Measurements from ENCODE around the gene CSTB. TPM values are rescaled to one million over a fixed set of nuclear protein-coding genes. Genes with fewer than 3 reads are reported as not detected.

Gene CSTB
- total RNA-seq, 1 experiment from 2014 or later: 40.7 TPM

DNA sequence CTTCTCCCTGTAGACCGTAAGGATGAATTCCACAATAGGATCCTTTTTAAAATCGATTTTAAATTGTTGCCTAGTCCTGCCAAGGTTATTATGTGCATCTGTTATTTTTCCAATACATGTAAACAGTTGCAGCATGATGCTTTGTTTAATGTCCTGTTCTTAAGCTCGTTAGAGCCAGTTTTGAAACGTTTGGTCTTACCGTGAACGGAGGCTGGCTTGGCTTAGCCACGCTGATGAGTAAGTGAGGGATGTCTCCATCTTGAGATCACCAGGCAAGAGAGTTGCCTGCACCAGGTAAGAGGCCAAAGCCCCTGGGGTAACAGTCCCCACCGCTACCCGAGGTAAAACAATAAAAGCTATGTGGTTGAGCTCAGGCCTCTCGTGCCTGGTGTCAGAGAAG is 17.3 kb downstream of the CSTB start:
- no peaks in the 10 kb centered on the region for H3K27me3 ChIP-seq (ENCODE audit: insufficient read depth, low read length)
- peaks cover 21 to 55% (median 33%) of the 10 kb centered on the region in 3 experiments for H3K36me3 Mint-ChIP-seq (ENCODE audit: insufficient read depth in 1 of 3, low read depth in 3 of 3)
- H3K4me3 Mint-ChIP-seq: no peak overlapping the region
- H4K20me1 ChIP-seq (ENCODE audit: control insufficient read depth, insufficient read depth, insufficient read length): no peaks in the 10 kb centered on the region
- no peak overlapping the region for H2BK120ac ChIP-seq (ENCODE audit: low read depth, low read length, poor library complexity, severe bottlenecking)
- no peaks in the 10 kb centered on the region for H3K4me1 Mint-ChIP-seq
- peaks cover 0 to 3% of the 10 kb centered on the region in 2 experiments; a peak in 1 of 5 replicates for H3K9me3 Mint-ChIP-seq
- H3K4me1 ChIP-seq (ENCODE audit: insufficient read depth, low read length): no peaks in the 10 kb centered on the region
- H2AK5ac ChIP-seq (ENCODE audit: insufficient read length, low read length): no peak overlapping the region
- WGBS (ENCODE audit: extremely low coverage, insufficient read length, low lambda C conversion rate): no CpG with 5 or more reads among the region's 10 CpGs
- no peak overlapping the region for H2BK12ac ChIP-seq (ENCODE audit: insufficient read length, low read depth, low read length)
- H3K14ac ChIP-seq (ENCODE audit: insufficient read depth, low read length): no peak overlapping the region
- no peak overlapping the region for H4K5ac ChIP-seq (ENCODE audit: insufficient read length, low read depth, low read length)
- no peak overlapping the region for H3K27ac ChIP-seq (ENCODE audit: insufficient read length, low read depth, low read length)
- no peak overlapping the region for H3K23ac ChIP-seq (ENCODE audit: insufficient read length, low read depth, low read length)
- H2AFZ ChIP-seq (ENCODE audit: low read length): no peak overlapping the region
- H3K18ac ChIP-seq (ENCODE audit: insufficient read length, low read depth, low read length): no peak overlapping the region
- no peak overlapping the region for H3K9ac ChIP-seq (ENCODE audit: extremely low read depth, insufficient read length, low read length)
- H3K27me3 Mint-ChIP-seq (ENCODE audit: low read depth): no peaks in the 10 kb centered on the region
- H2BK20ac ChIP-seq (ENCODE audit: low read depth, low read length, poor library complexity, severe bottlenecking): no peak overlapping the region
- H3K4me2 ChIP-seq (ENCODE audit: insufficient read depth, insufficient read length, low read length): no peak overlapping the region
- no peak overlapping the region for H4K91ac ChIP-seq (ENCODE audit: insufficient read length, low read depth, low read length)
- TF ChIP-seq, protein P1, sequence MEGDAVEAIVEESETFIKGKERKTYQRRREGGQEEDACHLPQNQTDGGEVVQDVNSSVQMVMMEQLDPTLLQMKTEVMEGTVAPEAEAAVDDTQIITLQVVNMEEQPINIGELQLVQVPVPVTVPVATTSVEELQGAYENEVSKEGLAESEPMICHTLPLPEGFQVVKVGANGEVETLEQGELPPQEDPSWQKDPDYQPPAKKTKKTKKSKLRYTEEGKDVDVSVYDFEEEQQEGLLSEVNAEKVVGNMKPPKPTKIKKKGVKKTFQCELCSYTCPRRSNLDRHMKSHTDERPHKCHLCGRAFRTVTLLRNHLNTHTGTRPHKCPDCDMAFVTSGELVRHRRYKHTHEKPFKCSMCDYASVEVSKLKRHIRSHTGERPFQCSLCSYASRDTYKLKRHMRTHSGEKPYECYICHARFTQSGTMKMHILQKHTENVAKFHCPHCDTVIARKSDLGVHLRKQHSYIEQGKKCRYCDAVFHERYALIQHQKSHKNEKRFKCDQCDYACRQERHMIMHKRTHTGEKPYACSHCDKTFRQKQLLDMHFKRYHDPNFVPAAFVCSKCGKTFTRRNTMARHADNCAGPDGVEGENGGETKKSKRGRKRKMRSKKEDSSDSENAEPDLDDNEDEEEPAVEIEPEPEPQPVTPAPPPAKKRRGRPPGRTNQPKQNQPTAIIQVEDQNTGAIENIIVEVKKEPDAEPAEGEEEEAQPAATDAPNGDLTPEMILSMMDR (conservative IDR thresholded peaks at IDR 0.05): no peak
- H3K23me2 ChIP-seq (ENCODE audit: insufficient read length, low read depth, low read length, poor library complexity, severe bottlenecking): no peaks in the 10 kb centered on the region
- no peak overlapping the region for H3K4ac ChIP-seq (ENCODE audit: low read depth, low read length)
- 0 out of 7 replicates have a peak overlapping the region, but pooled peaks of 1 of the 3 experiments have one; percentile 39 for H3K27ac Mint-ChIP-seq
- H3K79me2 ChIP-seq (ENCODE audit: insufficient read depth, low read length): no peaks in the 10 kb centered on the region
- no peak overlapping the region for H2BK5ac ChIP-seq (ENCODE audit: insufficient read length, low read length)
- no peak overlapping the region for H4K8ac ChIP-seq (replicated peaks; ENCODE audit: insufficient read length, low read depth, low read length)
- no peak overlapping the region for H2BK15ac ChIP-seq (ENCODE audit: low read depth, low read length)
- H3K56ac ChIP-seq (ENCODE audit: insufficient read length, low read depth, low read length): no peak overlapping the region
- H3K9me3 ChIP-seq (ENCODE audit: control insufficient read depth, low read depth, low read length): no peaks in the 10 kb centered on the region
- no peaks in the 10 kb centered on the region for H3K79me1 ChIP-seq (ENCODE audit: insufficient read depth, low read depth, low read length, poor library complexity, severe bottlenecking)
- DNase-seq: no peak
- H3T11ph ChIP-seq (ENCODE audit: low read length): no peak overlapping the region
